DMS114 treated with DMSO at 0.1 percent for 48 hours (cell line): ENCODE results near the gene TRAF3.
"Not testable (repeated sequence)": the region's sequence is repeated elsewhere in the genome, so short reads cannot be mapped to it uniquely, and the experiment has no call there.

Experiments
- DNase-seq: peaks from one replicate; lab custom pipeline; 2025; ENCODE audit not compliant: unreplicated experiment; lab: John Stamatoyannopoulos, UW

Gene TRAF3

DNA sequence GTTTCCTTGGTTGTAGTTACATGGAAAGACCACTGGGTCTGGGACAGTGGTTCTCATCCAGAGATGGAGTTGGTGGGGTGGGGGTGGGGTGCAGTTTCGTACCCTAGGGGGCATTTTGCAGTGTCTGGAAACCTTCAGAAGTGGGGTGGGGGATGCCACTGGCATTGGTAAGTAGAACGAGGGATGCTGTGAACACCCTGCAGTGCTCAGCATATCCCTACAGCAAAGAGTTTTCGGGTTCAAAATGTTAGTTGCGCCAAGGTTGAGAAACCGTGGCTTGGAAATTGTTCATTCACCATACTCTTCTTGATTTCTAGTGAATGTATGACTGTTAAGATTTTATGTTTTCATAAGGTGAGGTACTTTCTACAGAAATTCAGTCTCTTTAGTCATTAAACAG is 28.7 kb downstream of the TRAF3 start:
- no peak for DNase-seq

DNA sequence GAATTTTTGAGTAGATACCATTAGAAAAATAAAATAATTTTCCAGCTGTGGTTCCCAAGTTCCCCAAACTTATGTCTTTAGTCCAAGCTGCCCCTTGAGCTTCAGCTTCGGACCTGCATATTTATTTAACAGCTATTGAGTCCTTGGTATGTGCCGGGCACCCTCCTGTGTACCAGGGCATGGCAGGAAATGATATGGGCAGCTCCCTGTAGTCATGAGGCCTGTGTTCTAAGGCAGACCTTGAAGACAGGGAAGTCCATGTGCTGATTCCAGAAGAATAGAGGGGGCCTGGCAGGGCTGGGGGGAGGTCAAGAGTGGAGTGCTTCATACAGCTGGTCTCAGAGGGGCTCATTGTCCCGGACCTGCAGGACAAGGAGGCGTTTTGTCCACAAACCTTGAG is 29.2 kb downstream of the TRAF3 start:
- DNase-seq, result no peak

DNA sequence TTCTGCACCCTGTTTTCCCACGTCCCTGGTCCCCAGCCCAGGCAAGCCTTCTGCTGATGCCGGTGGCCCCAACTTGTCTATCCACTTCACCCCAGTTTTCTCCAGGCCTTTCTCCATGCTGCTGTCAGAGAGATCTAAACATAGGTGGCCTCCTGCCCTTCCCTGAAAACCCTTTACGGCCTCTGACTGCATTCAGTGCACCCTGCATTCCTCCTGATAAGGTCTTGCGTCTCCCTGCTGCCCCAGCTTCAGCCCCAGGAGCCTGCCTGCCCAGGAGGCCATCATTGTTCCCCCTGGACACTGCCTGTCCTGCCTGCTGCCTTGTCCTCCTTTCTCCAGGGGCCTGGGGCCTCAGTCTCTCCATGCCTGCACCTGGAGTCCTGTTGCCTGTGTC is 29.8 kb downstream of the TRAF3 start:
- DNase-seq, result no peak

DNA sequence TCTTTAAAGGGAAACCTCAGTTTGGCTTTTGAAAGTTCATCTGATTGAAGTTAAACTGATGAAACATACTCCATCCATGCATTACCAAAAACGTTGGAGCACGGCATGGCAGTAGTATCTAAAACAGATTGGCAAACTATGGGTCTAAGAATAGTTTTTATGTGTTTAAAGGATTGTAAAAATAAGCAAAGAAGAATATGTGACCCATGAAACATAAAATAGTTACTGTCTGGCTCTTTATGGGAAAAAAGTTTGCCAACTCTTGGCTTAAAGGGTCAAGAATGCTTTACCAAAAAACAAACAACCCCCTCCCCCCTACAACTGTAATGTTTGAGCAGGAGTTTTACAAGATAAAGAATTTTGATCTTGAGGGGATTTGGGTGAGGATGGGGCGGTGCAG is 32.6 kb downstream of the TRAF3 start:
- no peak for DNase-seq

DNA sequence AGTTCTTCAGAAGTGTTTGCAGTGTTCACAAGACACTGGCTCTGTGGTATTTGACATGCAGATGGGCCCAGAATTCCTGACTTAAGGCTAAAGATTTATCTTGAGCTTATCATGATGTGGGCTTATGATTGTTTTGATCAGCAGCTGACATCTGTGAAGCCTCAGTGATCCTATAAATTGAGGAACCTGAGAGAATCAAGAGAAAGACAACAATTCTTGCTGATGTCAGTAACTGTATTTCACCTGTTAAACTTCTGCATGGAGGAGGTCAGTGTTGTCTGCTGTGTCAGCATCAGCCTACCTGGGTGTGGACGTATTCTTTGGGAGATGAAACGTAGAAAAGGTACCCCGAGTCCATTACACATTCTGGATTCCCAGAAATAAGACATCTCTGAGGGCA is 33.3 kb downstream of the TRAF3 start:
- no peak for DNase-seq

DNA sequence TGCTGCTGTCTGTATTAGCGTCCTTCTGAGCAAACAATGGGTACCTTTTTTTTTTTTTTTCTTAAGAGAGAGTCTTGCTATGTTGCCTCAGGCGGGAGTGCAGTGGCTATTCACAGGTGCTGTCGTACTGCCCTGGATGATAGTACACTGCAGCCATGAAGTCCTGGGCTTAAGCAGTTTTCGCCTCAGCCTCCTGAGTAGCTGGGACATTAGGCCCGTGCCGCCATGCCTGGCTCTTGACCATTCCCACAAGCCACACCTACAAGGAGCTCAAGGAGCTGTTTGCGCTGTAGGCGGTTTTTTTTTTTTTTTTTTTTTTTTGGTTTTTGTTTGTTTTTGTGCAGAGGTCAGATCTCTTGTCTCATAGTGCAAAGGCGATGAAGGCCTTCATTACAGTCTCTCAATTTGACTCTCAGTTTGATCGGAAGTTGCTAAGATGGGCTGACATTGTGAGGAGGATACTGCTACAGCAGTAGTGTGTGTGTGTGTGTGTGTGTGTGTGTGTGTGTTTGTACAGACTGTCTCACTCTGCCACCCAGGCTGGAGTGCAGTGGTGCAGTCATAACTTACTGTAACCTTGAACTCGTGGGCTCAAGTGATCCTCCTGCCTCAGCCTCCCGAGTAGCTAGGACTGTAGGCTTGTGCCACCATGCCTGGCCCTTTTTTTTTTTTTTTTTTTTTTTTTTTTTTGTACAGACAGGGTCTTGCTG is 34.2 kb downstream of the TRAF3 start:
- DNase-seq, result no peak

DNA sequence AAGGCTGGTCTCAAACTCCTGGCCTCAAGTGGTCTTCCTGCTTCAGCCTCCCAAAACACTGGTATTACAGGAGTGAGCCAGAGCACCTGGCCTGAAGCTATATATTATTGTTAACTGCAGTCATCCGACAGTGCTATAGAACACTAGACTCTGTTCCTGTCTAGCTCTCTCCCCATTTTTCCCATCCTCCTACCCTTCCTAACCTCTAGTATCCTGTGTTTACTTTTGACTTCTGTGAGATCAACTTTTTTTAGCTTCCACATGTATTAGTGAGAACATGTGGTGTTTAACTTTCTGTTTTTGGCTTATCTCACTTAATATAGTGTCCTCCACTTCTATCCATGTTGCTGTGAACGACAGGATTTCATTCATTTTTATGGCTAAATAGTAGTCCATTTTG is 34.7 kb downstream of the TRAF3 start:
- no peak for DNase-seq

DNA sequence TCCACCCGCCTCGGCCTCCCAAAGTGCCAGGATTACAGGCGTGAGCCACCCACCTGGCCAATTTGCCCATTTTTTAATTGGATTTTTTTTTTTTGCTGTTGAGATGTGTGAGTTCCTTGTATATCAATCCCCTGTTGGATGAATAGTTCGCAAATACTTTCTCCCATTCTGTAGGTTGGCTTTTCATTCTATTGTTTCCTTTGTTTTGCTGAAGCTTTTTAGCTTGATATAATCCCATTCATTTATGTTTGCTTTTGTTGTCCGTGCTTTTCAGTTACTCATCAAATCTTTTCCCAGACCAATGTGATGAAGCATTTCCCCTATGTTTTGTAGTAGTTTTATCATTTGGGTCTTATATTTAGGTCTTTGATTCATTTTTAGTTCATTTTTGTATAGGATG is 36.4 kb downstream of the TRAF3 start:
- no peak for DNase-seq

GRCh38 chr14:102817318-102817717 is 40.1 kb downstream of the TRAF3 start:
- no peak for DNase-seq

- no peak for DNase-seq
These were observed 41.0 kb downstream of the TRAF3 start for GRCh38 chr14:102817942-102818940.

- DNase-seq, result no peak
These were observed 42.0 kb downstream of the TRAF3 start for GRCh38 chr14:102819176-102819628.

- no peak for DNase-seq
These were observed 42.6 kb downstream of the TRAF3 start for GRCh38 chr14:102819747-102820330.

DNA sequence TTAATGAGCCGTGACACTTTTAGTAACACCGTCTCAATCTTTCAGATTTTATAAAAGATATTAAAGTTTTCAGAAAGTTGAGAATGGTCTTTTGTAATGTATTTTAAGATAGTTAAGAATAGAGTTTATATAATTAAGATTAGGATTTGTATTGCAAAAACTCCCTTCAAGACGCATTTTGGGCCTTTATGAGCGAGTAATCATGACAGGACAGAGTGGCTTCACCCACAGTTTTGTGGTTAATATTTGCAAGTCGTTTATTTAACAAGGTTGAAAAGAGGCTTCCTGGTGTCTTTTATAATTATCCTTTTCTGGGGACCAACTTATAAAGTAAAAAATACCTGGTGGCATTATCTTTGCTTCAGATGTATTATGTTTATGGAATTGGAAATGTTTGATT is 44.0 kb downstream of the TRAF3 start:
- DNase-seq, result no peak

GRCh38 chr14:102822311-102822863 is 45.1 kb downstream of the TRAF3 start:
- DNase-seq, result no peak

GRCh38 chr14:102822887-102823286 is 45.6 kb downstream of the TRAF3 start:
- not testable (repeated sequence) for DNase-seq

DNA sequence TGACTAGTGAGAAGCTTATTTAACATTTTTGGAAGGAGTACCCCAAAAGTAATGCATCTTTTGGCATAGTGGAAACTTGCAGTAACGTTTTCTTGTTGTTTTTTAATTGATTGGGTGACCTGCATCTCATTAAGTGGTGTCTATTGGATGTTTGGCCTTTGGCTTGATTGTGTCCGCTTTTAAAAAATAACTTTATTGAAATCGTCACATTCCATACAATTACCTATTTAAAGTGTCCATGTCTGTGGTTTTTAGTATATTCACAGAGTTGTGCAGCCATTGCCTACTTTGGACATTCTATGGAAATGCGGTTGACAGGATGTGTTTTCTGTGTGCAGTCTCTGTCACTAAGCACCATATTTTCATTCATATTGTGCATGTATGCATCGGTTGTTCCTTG is 46.3 kb downstream of the TRAF3 start:
- DNase-seq, result no peak

DNA sequence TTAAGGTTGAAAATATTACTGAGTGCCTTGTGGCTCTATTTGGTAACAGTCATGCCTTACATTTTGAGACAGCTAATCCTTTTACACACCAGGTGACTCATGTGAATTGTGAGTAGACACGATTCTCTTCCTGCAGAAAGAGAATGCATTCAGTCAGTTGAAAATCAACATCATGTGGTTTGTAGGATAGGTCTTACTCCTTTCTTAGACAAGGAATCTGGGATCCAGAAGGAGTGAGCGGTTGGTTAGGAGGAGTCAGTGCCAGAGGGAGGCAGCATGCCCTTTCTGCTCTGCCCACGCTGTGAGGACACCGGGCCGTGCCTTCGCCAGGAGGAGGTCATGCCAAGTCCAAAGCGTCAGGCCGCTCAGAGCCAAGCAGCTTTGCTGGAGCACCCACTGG is 47.6 kb downstream of the TRAF3 start:
- DNase-seq, result no peak

DNA sequence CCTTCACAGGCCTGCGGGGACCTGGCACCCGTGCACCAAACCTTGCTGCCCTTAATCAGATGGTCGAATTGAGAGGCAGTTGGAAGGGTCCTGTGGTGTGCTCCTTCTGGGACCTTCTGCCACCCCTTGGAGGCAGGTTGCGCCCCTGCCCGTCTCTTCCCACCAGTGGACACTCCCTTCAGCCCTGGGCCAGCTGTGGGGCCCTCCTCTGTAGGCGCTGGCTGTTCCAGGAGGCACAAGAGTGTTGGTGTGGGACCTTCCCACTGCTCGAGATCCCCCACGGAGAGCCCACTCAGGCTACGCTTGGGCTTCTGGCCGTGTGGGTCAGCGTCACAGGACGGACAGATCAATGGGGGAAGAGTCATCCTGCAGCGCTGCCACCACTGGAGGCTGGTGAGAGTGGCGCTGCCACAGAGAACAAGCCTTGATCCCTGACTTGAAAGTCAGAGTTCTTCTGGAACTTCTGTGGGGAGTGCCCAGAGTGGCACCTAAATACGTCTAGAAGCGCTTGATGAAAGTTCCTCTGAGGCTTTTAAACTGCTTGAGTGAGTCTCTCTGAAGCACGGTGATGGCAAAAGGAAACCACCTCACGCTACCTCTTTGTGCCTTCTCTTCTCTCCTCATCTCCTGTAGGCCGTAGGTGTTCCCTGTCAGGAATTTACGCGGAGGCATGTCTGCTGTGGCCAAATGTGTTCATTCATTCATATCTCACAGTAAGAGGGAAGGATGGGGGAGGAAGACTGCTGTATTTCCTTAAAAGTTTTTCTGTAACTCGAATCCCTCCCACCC is 48.3 kb downstream of the TRAF3 start:
- DNase-seq, result no peak

- no peak for DNase-seq
These were observed 48.9 kb downstream of the TRAF3 start for GRCh38 chr14:102826161-102826560.

- DNase-seq, result no peak
These were observed 49.8 kb downstream of the TRAF3 start for GRCh38 chr14:102826751-102827675.
